HG02943 (cell line): ENCODE results near the gene CRADD.

Experiments
- ATAC-seq: cut with Tn5 transposase; IDR thresholded peaks from one replicate; pipeline ENCODE4 v1.9.1; 2021; ENCODE audit warnings: mild to moderate bottlenecking, low read depth, moderate library complexity; ENCODE audit not compliant: unreplicated experiment

Gene CRADD

GRCh38 chr12:93831374-93831773 lies 154.2 kb downstream of the CRADD start:
- no peak for ATAC-seq

DNA sequence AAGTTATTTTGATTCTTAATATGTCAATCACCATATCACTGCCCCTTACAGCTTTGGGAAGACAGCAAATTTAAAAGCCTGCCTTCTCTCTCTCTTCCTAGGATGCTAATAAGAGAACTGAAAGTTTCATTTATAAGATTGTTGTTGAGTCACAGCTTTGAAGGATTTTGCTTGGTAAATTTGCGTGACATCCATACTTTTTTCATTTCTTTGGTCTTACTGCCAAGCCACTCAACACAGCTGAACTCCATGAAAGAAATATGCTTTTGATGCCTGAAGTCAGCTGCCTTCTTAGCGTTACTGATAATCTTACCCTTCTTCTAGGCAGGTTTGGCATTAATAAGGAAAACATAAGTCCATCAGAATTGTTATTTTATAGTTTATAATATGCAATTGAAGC lies 155.0 kb downstream of the CRADD start:
- no peak for ATAC-seq

GRCh38 chr12:93833946-93834345 lies 156.8 kb downstream of the CRADD start:
- ATAC-seq, result no peak

GRCh38 chr12:93836620-93837260 lies 159.6 kb downstream of the CRADD start:
- ATAC-seq, result no peak

GRCh38 chr12:93838193-93838592 lies 161.0 kb downstream of the CRADD start:
- ATAC-seq, result no peak

DNA sequence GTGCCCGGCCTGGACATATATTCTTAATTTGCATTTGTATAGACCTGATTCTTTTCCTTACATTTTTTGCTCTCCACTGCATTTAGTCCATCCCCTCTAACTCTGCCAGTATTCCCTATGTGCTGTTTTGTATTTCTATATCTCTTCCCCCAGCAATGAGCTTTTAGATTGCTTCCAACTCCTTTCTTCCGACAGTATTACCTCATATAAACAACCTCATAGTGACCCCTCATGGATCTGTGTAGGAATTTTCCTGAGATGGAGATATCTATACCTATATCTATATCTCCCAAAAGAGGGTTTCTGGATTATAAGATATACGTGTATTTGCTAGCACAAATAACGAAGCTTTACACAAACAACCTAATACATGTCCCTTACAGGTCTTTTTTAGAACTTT lies 161.9 kb downstream of the CRADD start:
- ATAC-seq, result no peak

GRCh38 chr12:93841671-93842070 lies 164.5 kb downstream of the CRADD start:
- ATAC-seq, result no peak

- no peak for ATAC-seq
Measured at GRCh38 chr12:93844164-93844784, 167.1 kb downstream of the CRADD start.

DNA sequence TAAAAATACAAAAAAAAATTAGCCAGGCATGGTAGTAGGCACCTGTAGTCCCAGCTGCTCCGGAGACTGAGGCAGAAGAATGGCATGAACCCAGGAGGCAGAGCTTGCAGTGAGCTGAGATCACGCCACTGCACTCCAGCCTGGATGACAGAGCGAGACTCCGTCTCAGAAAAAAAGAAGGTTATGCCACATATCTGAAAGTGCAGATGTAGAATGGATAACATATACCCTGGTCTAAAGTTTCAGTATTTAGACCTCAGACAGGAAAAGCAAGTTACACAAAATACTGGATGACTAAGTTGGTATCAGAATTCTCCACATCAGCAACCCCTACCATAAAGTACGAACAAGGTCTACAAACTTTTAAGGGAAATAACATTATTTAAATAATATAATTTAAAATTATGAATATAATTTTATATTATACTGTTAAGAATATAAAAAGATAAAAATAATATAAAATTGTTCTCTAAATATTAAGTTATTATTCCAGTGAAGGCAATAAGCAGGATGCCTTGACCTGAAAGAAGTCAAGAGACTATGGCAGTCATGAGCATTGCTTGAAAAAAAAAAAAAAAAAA lies 169.9 kb downstream of the CRADD start:
- no peak for ATAC-seq

- peak; percentile 87 for ATAC-seq
Measured at GRCh38 chr12:93847517-93848474, 170.6 kb downstream of the CRADD start.

DNA sequence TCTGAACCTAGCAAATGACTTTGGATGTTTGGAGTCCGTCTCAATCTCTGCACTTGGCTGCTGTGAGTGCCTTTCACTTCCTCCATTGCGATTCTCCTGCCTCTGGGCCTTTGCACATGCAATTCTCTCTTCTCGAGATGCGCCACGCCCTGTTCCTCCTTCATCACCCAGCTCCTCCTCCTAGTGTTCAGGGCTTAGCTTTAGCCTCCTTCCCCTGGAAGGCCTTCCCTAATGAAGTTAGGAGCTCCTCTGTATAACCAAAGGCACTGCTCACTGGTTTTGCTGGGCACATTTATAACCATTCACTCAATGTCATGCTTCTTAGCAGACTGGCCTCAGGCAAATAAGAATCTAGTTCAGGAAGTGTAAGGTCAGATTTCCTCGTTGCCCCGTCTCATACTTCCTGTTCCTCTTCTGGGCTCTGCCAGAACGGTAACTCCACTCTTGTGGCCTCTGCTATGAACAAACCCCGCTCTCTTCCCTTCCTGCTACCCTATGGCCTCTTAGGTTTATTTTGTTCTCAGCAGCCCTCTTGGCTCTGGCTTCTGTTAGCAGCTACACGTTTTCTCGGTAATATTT lies 171.4 kb downstream of the CRADD start:
- ATAC-seq, result no peak

DNA sequence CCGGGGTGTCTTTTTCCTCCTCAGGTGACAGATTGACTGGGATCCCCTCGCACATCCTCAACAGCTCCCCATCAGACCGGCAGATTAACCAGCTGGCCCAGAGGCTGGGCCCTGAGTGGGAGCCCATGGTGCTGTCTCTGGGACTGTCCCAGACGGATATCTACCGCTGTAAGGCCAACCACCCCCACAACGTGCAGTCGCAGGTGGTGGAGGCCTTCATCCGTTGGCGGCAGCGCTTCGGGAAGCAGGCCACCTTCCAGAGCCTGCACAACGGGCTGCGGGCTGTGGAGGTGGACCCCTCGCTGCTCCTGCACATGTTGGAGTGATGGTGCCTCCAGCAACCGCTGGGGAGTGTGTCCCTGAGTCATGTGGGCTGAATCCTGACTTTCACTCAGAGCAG lies 172.8 kb downstream of the CRADD start:
- no peak for ATAC-seq

DNA sequence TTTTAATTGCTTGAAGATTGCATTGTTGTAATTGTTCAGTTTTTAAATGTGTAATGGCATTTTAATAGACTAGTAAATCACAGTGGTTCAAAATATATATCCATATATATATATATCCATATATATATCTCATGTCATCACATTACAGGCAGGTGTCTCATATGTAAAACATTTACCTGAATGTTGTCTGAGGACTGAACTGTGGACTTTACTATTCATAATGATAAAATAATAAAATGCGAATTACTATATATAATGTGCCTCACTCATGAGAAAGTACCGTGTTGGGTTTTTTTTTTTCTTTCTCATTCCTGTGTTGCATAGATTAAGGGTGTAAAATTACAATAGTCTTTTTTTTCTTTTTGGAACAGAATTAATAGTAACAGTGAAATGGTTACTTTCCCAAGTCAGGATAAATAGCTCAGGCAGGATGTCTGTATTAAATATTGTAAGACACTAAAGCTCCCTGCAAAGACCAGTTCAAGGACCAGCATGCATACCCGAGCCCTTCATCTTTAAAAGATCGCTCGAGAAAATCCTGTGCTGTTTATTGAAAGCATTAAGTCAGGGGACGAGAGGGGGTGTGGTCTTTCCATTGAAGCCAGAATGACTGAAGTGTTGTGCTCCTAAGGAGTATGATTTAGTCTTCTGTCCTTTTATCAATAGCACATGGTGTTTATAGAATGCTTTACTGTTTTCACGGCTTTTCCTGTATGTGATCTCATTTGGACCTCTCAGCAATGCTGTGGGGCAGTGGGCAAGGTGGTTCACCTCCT lies 173.5 kb downstream of the CRADD start:
- no peak for ATAC-seq

- peak; percentile 41 for ATAC-seq
Measured at GRCh38 chr12:93851257-93851671, 174.1 kb downstream of the CRADD start.

DNA sequence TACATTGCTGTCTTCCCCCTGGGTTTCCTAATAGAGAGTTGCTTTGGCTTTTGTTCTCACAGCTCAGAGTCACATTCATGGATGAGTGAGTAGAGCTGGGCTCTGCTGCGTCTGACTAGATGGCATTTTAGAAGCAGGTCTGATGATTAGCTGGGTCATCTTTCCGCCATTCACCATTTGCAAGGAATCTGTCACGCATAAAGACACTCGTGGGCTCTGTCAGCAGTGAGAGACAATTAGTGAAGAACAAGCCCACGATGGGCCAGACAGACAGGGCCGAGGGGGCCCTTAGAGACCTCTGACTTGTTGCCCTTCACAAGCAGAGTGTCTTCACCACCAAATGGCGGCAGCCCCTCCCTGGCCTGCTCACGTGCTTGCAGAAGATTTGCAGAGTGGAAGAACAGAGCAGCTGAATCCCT lies 175.0 kb downstream of the CRADD start:
- no peak for ATAC-seq

GRCh38 chr12:93853698-93854478 lies 176.7 kb downstream of the CRADD start:
- ATAC-seq, result no peak

DNA sequence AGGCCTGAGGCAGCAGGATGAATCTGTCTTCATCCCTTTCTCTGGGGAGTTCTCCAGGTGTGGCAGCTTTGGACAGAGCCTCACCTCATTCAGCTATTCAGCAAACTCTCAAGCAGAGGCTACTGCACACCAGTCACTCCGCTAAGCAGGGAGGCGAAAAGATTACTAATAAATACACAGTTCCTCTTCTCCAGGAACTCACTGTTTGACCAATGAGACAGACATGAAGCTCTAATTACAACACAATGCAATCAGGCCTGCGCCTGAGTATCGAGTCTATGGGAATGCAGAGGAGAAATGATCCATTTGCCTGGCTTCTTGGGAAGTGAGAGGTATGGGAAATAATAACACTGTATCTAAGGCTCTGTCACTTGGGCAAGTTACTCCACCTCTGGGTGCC lies 178.1 kb downstream of the CRADD start:
- no peak for ATAC-seq

GRCh38 chr12:93856611-93857010 lies 179.4 kb downstream of the CRADD start:
- ATAC-seq, result no peak

GRCh38 chr12:93857279-93857938 lies 180.2 kb downstream of the CRADD start:
- ATAC-seq, result no peak
